GM10266 (cell line): ENCODE data around the gene RIPOR1.
A peak's percentile ranks its signal among the peaks of the same experiment; 100 is the strongest.
"Not testable (repeated sequence)": the region's sequence is repeated elsewhere in the genome, so short reads cannot be mapped to it uniquely, and the experiment has no call there.

Experiments used
- DNase-seq: peaks from one replicate; pipeline ENCODE4 v3.0.0; 2012; ENCODE audit errors: extremely low spot score
- CTCF ChIP-seq: IDR thresholded peaks from 2 replicates; pipeline ENCODE4 v1.5.1; 2012; ENCODE audit warnings: mild to moderate bottlenecking, low read depth; ENCODE audit not compliant: control insufficient read depth, insufficient read depth; ENCODE audit errors: missing control alignments

The RIPOR1 gene

GRCh38 chr16:67509016-67509415 lies 19.6 kb upstream of the RIPOR1 start:
- DNase-seq: no peak
- no peak for TF ChIP-seq CTCF

- not testable (repeated sequence) for DNase-seq
Observed at GRCh38 chr16:67513892-67514291, 14.7 kb upstream of the RIPOR1 start.

GRCh38 chr16:67514382-67514828 lies 14.2 kb upstream of the RIPOR1 start:
- peak; percentile 68 for DNase-seq
- TF ChIP-seq CTCF: peak; percentile 80

GRCh38 chr16:67516296-67517154 lies 12.1 kb upstream of the RIPOR1 start:
- peak; percentile 6 for DNase-seq
- no peak for TF ChIP-seq CTCF

- TF ChIP-seq CTCF: no peak
Observed at GRCh38 chr16:67517155-67517445, 11.5 kb upstream of the RIPOR1 start.

GRCh38 chr16:67517661-67518423 lies 10.8 kb upstream of the RIPOR1 start:
- DNase-seq: peak; percentile 9
- no peak for TF ChIP-seq CTCF

More at GRCh38 chr16:67517155-67517445, 11.5 kb upstream of the RIPOR1 start:
- DNase-seq: no peak

- DNase-seq: no peak
Observed at GRCh38 chr16:67518676-67519075, 10.0 kb upstream of the RIPOR1 start.

More at GRCh38 chr16:67518676-67519075, 10.0 kb upstream of the RIPOR1 start:
- no peak for TF ChIP-seq CTCF
